A172 (cell line): Measurements from ENCODE around the gene BTNL9. TPM values are rescaled to one million over a fixed set of nuclear protein-coding genes. Genes with fewer than 3 reads are reported as not detected.
"Not testable (repeated sequence)": the region's sequence is repeated elsewhere in the genome, so short reads cannot be mapped to it uniquely, and the experiment has no call there.

ENCODE experiments used
- DNase-seq: peaks from one replicate; pipeline ENCODE4 v3.0.0-alpha.2; 2015; ENCODE audit warnings: low spot score
- total RNA-seq: library from RNA; depleted of rRNA; stranded (reverse); fragments of >200 nt; shearing (Covaris generic); gene quantifications from 2 replicates; pipeline ENCODE4 v1.2.3, GENCODE V29; 2014

Gene BTNL9
- total RNA-seq, 1 experiment from 2014 or later = not detected

DNA sequence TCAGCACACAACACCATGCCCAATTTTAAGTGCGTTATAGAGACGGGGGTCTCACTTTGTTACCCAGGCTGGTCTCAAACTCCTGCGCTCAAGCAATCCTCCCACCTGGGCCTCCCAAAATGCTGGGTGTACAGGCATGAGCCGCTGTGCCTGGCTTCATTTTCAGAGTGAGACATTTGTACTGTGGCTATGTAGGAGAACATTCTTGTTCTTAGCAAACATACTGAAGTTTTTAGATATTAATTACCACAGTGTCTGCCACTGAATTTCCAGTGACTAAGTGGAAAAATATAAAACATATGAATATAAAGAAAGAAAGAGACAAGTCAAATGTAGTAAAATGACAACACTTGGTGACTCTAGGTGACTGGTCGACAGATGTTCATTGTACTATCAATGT lies 20.9 kb downstream of the BTNL9 start:
- DNase-seq = no peak

DNA sequence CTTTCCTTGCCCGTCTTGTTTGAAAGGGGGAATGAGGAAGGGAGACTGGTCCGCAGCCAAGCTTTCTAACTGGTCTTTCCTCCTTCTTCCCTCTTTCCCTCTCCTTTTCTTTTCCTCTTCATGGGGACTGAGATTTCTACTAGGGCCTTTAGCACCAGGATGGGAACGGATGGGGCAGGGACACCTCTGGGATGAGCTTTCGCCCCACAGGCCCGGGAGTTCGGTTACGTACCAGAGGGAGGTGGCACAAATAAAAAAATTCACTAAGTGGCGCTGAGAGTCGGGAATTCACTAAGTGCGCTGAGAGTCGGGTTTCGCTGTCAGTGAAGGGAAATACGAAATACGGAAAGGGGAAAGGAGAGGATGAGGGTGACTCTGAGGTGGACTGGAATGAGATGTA lies 21.6 kb downstream of the BTNL9 start:
- DNase-seq = no peak

DNA sequence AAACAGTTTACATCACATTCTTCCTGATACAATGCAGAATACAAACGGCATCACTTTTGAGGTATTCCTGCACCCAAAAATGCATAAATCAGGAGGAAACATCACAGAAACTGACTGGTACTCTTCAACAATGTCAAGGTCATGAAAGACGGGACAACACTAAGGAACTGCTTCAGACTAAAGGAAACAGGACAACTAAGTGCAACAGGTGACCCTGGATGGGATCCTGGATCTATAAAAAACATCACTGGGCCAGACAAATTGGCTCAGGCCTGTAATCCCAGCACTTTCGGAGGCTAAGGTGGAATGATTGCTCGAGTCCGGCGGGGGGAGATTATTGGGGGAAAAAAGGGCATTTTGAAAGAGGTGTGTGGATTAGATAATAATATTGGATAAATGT lies 22.6 kb downstream of the BTNL9 start:
- no peak for DNase-seq

DNA sequence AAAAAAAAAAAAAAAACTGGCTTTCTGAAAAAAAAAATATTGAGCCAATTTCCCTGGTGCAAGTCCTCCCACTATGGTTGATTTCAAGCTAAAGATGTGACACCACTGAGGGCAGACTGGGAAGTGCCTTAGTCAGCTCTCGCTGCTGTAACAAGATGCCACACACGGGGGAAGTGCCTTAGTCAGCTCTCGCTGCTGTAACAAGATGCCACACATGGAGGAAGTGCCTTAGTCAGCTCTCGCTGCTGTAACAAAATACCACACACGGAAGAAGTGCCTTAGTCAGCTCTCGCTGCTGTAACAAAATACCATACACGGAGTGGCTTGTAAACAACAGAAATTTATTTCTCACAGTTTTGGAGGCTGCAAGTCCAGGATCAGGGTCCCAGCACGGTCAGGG lies 23.4 kb downstream of the BTNL9 start:
- no peak for DNase-seq

- DNase-seq = no peak
Measured at GRCh38 chr5:181064987-181065386, 24.9 kb downstream of the BTNL9 start.

GRCh38 chr5:181069767-181070491 lies 29.9 kb downstream of the BTNL9 start:
- DNase-seq = no peak

GRCh38 chr5:181070523-181070922 lies 30.5 kb downstream of the BTNL9 start:
- no peak for DNase-seq

DNA sequence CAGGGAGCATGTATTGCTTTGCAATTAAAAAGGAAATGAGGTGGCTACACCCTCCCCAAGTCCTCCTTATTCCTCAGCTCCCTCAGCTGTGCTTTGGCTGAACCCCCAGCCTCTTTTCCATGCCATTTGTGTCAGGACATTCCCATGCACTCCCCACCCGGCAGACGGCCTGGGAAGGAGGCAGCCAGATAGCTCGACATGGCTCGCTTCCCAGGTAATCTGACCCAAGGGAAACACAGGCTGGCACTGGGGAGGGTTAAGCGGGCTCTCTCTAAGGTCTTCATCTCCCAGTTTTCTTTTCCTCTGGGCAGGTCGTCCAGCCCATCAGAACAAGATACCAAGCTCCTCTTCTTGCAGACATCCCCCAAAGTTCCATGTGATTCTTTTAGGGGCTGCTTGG lies 31.2 kb downstream of the BTNL9 start:
- no peak for DNase-seq

- no peak for DNase-seq
Measured at GRCh38 chr5:181076920-181077319, 36.9 kb downstream of the BTNL9 start.

GRCh38 chr5:181081989-181082388 lies 41.9 kb downstream of the BTNL9 start:
- DNase-seq = no peak

DNA sequence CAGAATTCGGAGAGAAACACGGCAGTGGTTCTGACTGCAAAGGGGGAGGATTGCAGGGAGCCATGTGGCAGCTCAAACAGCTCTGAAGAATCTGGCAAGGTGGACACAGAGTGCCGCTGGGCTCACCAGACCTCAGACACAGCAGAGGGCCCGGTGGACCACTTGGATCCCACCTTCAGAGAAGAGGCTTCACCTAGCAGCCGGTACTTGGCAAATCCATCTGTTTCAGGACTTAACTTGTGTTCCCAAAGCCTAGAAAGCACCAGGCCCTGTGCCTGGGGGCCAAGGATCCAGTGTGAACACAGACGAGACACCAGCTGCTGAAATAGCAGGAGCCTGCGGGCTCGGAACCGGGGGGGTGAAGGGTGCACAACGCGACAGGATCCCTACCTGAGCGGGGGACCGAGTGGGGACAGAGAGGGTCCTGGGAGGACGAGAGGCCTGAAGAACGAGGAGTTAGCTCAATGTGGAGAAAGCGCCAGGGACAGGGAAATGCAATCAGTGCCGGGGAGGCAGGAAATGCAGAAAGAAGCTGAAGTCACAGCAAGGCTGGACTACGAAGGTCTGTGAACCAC lies 44.6 kb downstream of the BTNL9 start:
- no peak for DNase-seq

DNA sequence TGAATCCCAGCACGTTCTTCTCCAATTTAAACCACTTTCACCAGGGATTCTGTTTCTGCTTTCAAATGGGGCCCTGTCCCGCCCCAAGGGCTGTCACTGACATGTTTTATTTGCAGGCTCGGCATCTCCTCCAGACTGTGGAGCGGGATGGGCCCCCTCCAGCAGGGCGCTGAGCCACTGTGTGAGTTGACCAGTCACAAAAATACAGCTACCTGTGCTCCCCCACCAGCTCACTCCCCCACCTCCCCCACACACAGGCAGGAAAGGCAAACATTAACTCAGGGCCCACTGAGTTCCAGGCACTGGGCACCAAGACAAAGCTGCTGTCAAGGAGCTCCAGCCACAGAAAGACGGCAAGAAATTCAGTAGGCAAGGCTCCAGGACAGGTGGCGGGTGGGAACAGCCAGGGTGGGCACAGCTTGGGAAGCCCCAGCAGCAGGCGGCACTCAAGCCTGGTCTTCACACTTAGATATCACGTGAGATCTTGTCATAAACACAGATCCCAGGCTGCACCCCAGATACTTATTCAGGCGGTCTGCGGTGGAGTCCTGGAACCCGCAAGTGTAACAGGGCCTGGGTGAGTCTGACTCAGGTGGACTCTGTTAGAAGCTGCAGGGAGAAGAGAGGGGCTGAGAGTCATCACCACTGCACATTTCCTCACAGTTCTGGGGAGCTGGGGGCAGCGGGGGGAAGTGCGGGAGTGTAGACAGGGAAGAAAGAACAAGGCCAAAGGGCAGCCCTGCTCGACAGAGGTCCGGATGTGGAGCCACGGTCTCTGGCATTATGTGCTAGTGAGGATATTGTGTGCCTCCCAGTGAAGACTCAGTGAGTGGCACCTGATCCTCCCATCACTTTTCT lies 46.2 kb downstream of the BTNL9 start:
- no peak for DNase-seq

DNA sequence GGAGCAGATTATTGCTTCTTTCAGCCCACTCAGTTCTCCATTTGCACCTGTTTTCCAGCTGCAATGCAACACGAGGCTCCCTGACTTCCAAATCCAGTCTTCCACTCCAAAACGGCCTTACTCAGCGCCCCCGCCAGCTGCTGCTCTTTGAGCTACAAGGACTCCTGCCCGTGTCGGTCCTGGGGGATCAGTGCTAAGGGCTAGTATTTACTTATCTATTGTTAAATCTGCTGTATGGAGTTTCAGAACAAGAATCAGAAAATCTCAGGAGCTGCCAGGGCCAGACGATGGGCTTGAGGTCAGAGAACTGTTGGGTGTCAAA lies 46.8 kb downstream of the BTNL9 start:
- no peak for DNase-seq

DNA sequence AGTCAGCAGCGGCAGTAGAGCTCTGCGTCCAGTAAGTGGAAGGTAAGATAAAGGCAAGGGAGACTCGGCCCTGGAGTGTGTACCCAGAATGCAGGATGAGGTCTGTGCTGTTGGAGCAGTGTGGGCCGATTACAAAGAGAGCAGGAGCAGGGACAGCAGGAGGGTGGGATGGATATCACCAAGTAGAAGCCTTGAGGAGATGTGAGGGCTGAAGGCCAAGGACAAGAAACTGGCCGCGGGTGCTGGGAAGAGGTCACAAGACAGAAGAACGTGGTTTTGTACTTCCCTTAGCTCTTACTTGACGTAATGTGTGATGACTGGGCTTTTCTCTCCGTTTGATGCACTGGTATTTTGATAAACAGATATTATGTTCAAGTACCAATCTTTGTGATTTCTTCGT lies 47.2 kb downstream of the BTNL9 start:
- DNase-seq = no peak

GRCh38 chr5:181088289-181088688 lies 48.2 kb downstream of the BTNL9 start:
- DNase-seq = no peak

DNA sequence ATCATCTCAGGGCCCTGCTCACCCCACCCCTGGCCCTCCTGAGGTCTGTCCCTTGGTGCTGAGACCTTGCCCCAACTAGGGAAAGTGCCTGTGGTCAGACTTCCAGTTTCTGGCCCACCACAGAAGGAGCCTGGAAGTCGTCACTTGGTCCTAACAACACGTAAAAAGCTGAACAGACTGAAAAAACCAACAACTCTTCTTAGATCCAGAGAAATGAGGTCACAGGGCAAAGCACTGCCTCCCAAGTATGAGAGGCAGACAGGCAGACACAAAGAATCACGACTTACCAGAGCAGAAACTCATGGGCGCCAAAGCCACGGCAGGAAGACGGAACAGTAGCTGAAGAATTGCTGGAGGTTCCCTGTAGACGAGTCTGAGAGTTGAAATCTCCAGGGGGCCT lies 52.4 kb downstream of the BTNL9 start:
- no peak for DNase-seq

DNA sequence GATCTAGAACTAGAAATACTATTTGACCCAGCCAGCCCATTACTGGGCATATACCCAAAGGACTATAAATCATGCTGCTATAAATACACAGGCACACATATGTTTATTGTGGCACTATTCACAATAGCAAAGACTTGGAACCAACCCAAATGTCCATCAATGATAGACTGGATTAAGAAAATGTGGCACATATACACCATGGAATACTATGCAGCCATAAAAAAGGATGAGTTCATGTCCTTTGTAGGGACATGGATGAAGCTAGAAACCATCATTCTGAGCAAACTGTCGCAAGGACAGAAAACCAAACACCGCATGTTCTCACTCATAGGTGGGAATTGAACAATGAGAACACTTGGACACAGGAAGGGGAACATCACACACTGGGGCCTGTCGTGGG lies 55.1 kb downstream of the BTNL9 start:
- not testable (repeated sequence) for DNase-seq

DNA sequence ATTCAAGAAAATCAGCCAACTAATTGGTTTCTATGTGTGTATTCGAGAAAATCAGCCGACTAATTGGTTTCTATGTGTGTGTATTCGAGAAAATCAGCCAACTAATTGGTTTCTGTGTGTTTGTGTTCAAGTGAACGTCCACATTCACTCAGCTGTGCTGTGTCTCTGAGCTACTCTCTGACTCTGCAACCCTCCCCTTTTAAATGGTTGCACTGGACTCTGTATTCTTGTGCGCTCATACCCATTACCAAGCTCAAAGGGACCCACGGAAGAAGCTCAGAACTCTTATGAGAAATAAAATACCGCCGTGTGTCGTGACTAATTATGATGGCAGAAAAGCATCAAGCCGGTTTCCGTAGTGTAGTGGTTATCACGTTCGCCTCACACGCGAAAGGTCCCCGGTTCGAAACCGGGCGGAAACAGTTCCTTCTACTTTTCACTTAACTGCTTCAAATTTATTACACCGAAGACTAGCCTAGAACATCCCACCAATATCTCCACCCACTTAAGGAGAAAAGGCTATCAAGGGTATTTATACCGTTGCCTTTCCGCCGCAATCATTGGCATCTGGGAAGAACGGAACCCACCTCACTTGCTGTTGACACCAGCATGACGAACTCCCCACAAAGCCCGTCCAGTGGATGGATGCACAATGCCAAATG lies 56.8 kb downstream of the BTNL9 start:
- not testable (repeated sequence) for DNase-seq

GRCh38 chr5:181097383-181097753 lies 57.3 kb downstream of the BTNL9 start:
- not testable (repeated sequence) for DNase-seq

GRCh38 chr5:181097759-181098491 lies 57.9 kb downstream of the BTNL9 start:
- not testable (repeated sequence) for DNase-seq

GRCh38 chr5:181098762-181099601 lies 58.9 kb downstream of the BTNL9 start:
- no peak for DNase-seq
